H9 (cell line): ENCODE results near the gene GPBP1L1. TPM values are rescaled to one million over a fixed set of nuclear protein-coding genes. Genes with fewer than 3 reads are reported as not detected.

Source experiments
- DNase-seq: peaks from one replicate; pipeline ENCODE4 v3.0.0-alpha.2; 2017
- H2AFZ ChIP-seq: one replicate; pipeline ENCODE4 v1.6.1; 2013; ENCODE audit warnings: mild to moderate bottlenecking, low read length, control low read depth, moderate library complexity
- H2AK5ac ChIP-seq: 2 replicates; pipeline ENCODE4 v1.6.1; 2013; ENCODE audit warnings: low read length, control low read depth, mixed read lengths; ENCODE audit not compliant: insufficient read length
- H2BK120ac ChIP-seq: one replicate; pipeline ENCODE4 v1.6.1; 2013; ENCODE audit warnings: low read depth, mild to moderate bottlenecking, low read length, control low read depth, inconsistent platforms; ENCODE audit not compliant: poor library complexity, severe bottlenecking
- H2BK12ac ChIP-seq: 2 replicates; pipeline ENCODE4 v1.6.1; 2013; ENCODE audit warnings: low read length, control low read depth, mixed read lengths, low read depth; ENCODE audit not compliant: insufficient read length
- H2BK15ac ChIP-seq: 2 replicates; pipeline ENCODE4 v1.6.1; 2013; ENCODE audit warnings: low read depth, low read length, control low read depth
- H2BK20ac ChIP-seq: one replicate; pipeline ENCODE4 v1.6.1; 2013; ENCODE audit warnings: low read depth, mild to moderate bottlenecking, low read length, control low read depth, inconsistent platforms; ENCODE audit not compliant: poor library complexity, severe bottlenecking
- H2BK5ac ChIP-seq: 2 replicates; pipeline ENCODE4 v1.6.1; 2013; ENCODE audit warnings: low read length, control low read depth, mixed read lengths; ENCODE audit not compliant: insufficient read length
- H3K14ac ChIP-seq: 2 replicates; pipeline ENCODE4 v1.6.1; 2013; ENCODE audit warnings: low read length, control low read depth; ENCODE audit not compliant: insufficient read depth
- H3K18ac ChIP-seq: 2 replicates; pipeline ENCODE4 v1.6.1; 2013; ENCODE audit warnings: low read depth, mild to moderate bottlenecking, mixed read lengths, low read length, control low read depth; ENCODE audit not compliant: insufficient read length
- H3K23ac ChIP-seq: 2 replicates; pipeline ENCODE4 v1.6.1; 2013; ENCODE audit warnings: low read length, control low read depth, mixed read lengths, low read depth; ENCODE audit not compliant: insufficient read length
- H3K23me2 ChIP-seq: 2 replicates; pipeline ENCODE4 v1.6.1; 2013; ENCODE audit warnings: low read depth, mild to moderate bottlenecking, mixed read lengths, low read length, control low read depth; ENCODE audit not compliant: insufficient read length, poor library complexity, severe bottlenecking
- H3K27ac ChIP-seq: 2 replicates; pipeline ENCODE4 v1.5.1; 2013; ENCODE audit warnings: low read length, control low read depth, mixed read lengths, low read depth; ENCODE audit not compliant: insufficient read length
- H3K27me3 ChIP-seq: 2 replicates; pipeline ENCODE4 v1.6.1; 2013; ENCODE audit warnings: low read length, control low read depth, inconsistent platforms; ENCODE audit not compliant: insufficient read depth
- H3K4ac ChIP-seq: 2 replicates; pipeline ENCODE4 v1.6.1; 2013; ENCODE audit warnings: low read depth, mild to moderate bottlenecking, control low read depth, inconsistent platforms, low read length, moderate library complexity
- H3K4me1 ChIP-seq: 2 replicates; pipeline ENCODE4 v1.6.1; 2013; ENCODE audit warnings: low read length, control low read depth, inconsistent platforms; ENCODE audit not compliant: insufficient read depth
- H3K4me2 ChIP-seq: 2 replicates; pipeline ENCODE4 v1.6.1; 2013; ENCODE audit warnings: low read length, control low read depth, mixed read lengths; ENCODE audit not compliant: insufficient read length, insufficient read depth
- H3K56ac ChIP-seq: 2 replicates; pipeline ENCODE4 v1.6.1; 2013; ENCODE audit warnings: low read depth, mild to moderate bottlenecking, mixed read lengths, low read length, control low read depth; ENCODE audit not compliant: insufficient read length
- H3K79me1 ChIP-seq: 2 replicates; pipeline ENCODE4 v1.6.1; 2013; ENCODE audit warnings: low read depth, mild to moderate bottlenecking, moderate library complexity, low read length, control low read depth, inconsistent platforms; ENCODE audit not compliant: insufficient read depth, poor library complexity, severe bottlenecking
- H3K79me2 ChIP-seq: 2 replicates; pipeline ENCODE4 v1.6.1; 2013; ENCODE audit warnings: low read length, control low read depth, inconsistent platforms; ENCODE audit not compliant: insufficient read depth
- H3K9ac ChIP-seq: 2 replicates; pipeline ENCODE4 v1.6.1; 2013; ENCODE audit warnings: low read length, control low read depth, mixed read lengths; ENCODE audit not compliant: insufficient read length; ENCODE audit errors: extremely low read depth
- H3K9me3 ChIP-seq: one replicate; pipeline ENCODE4 v1.6.1; 2013; ENCODE audit warnings: low read depth, low read length, inconsistent platforms; ENCODE audit not compliant: control insufficient read depth
- H3T11ph ChIP-seq: one replicate; pipeline ENCODE4 v1.6.1; 2013; ENCODE audit warnings: mild to moderate bottlenecking, low read length, control low read depth, inconsistent platforms
- H4K20me1 ChIP-seq: one replicate; pipeline ENCODE4 v1.6.1; 2013; ENCODE audit not compliant: control insufficient read depth, insufficient read length, insufficient read depth
- H4K5ac ChIP-seq: 2 replicates; pipeline ENCODE4 v1.6.1; 2013; ENCODE audit warnings: low read depth, mild to moderate bottlenecking, mixed read lengths, low read length, control low read depth; ENCODE audit not compliant: insufficient read length
- H4K8ac ChIP-seq: replicated peaks from 2 replicates; pipeline ENCODE4 v1.6.1; 2013; ENCODE audit warnings: low read length, control low read depth, mixed read lengths, low read depth; ENCODE audit not compliant: insufficient read length
- H4K91ac ChIP-seq: 2 replicates; pipeline ENCODE4 v1.6.1; 2013; ENCODE audit warnings: low read depth, mild to moderate bottlenecking, moderate library complexity, mixed read lengths, low read length, control low read depth; ENCODE audit not compliant: insufficient read length
- H3K27ac Mint-ChIP-seq, 3 experiments: 2 replicates in 2 of 3; 3 replicates in 1 of 3; pipeline ENCODE4 v1.8.0; 2020 to 2021; ENCODE audit warnings: mixed read lengths in 3 of 3, mild to moderate bottlenecking in 1 of 3, moderate library complexity in 1 of 3
- H3K27me3 Mint-ChIP-seq: 2 replicates; pipeline ENCODE4 v1.8.0; 2021; ENCODE audit warnings: low read depth, mild to moderate bottlenecking, moderate library complexity, mixed read lengths
- H3K36me3 Mint-ChIP-seq, 3 experiments: 2 replicates in 2 of 3; 3 replicates in 1 of 3; pipeline ENCODE4 v1.8.0; 2020 to 2021; ENCODE audit warnings: low read depth in 3 of 3, mixed read lengths in 3 of 3; ENCODE audit not compliant: insufficient read depth in 1 of 3
- H3K4me1 Mint-ChIP-seq, 2 experiments: 2 replicates each; pipeline ENCODE4 v1.8.0; 2020; ENCODE audit warnings: mixed read lengths in 2 of 2
- H3K4me3 Mint-ChIP-seq, 2 experiments: 2 replicates in 1 of 2; 3 replicates in 1 of 2; pipeline ENCODE4 v1.8.0; 2020 to 2021; ENCODE audit warnings: mild to moderate bottlenecking in 2 of 2, mixed read lengths in 2 of 2, moderate library complexity in 1 of 2
- H3K9me3 Mint-ChIP-seq, 2 experiments: 2 replicates in 1 of 2; 3 replicates in 1 of 2; pipeline ENCODE4 v1.8.0; 2020; ENCODE audit warnings: mild to moderate bottlenecking in 2 of 2, mixed read lengths in 2 of 2, moderate library complexity in 1 of 2
- CTCF ChIP-seq: fragments of 200-600 bp; sonication (generic); conservative IDR thresholded peaks from 3 replicates; pipeline ENCODE4 v1.8.0; 2021; ENCODE audit warnings: antibody characterized with exemption, mild to moderate bottlenecking
- WGBS: extraction: QIAGEN DNeasy Blood & Tissue Kit; methylation state at CpG from one replicate; pipeline ENCODE4 v1.1.7; 2013; ENCODE audit warnings: missing lambda C conversion rate, low lambda C conversion rate, mixed read lengths; ENCODE audit not compliant: insufficient read length; ENCODE audit errors: extremely low coverage; 5-methylcytosine and 5-hydroxymethylcytosine counted together
- total RNA-seq: library from RNA; stranded (reverse); gene quantifications from 2 replicates; pipeline ENCODE4 v1.2.1, GENCODE V29; 2021

Gene GPBP1L1
- total RNA-seq, 1 experiment from 2014 or later: 115 TPM

- Histone ChIP-seq H3K79me2 (no peaks in the 10 kb centered on the region), H3K18ac (no peak overlapping the region), H3K56ac (no peak overlapping the region), H2BK20ac (no peak overlapping the region), H3K23ac (no peak overlapping the region), H3K23me2 (no peaks in the 10 kb centered on the region), H3K14ac (no peak overlapping the region), H2AFZ (no peak overlapping the region), H3K4me1 (no peaks in the 10 kb centered on the region), H3K9ac (no peak overlapping the region), H2BK5ac (no peak overlapping the region), H4K5ac (no peak overlapping the region), H3K27ac (no peak overlapping the region), H2BK120ac (no peak overlapping the region), H2BK12ac (no peak overlapping the region), H2AK5ac (no peak overlapping the region), H3K9me3 (no peaks in the 10 kb centered on the region), H3K27me3 (no peaks in the 10 kb centered on the region), H2BK15ac (no peak overlapping the region), H4K20me1 (no peaks in the 10 kb centered on the region), H4K91ac (no peak overlapping the region), H3T11ph (no peak overlapping the region), H3K4ac (no peak overlapping the region), H3K79me1 (no peaks in the 10 kb centered on the region), H3K4me2 (no peak overlapping the region), H4K8ac (no peak overlapping the region)
- no peak for DNase-seq
- peak overlapping the region in 1 of 3 experiments; percentile 98; a peak in 1 of 7 replicates for H3K27ac Mint-ChIP-seq
- H3K36me3 Mint-ChIP-seq: peaks cover 41 to 66% (median 61%) of the 10 kb centered on the region in 3 experiments
- no peaks in the 10 kb centered on the region for H3K9me3 Mint-ChIP-seq
- WGBS: no CpG with 5 or more reads among the region's 4 CpGs
- TF ChIP-seq CTCF: no peak
- no peaks in the 10 kb centered on the region for H3K4me1 Mint-ChIP-seq
- no peaks in the 10 kb centered on the region for H3K27me3 Mint-ChIP-seq
- no peak overlapping the region for H3K4me3 Mint-ChIP-seq
Measured at GRCh38 chr1:45617618-45618017, 68.7 kb downstream of the GPBP1L1 start.
